H1 (cell line): Measurements from ENCODE around the gene EYA2. TPM values are rescaled to one million over a fixed set of nuclear protein-coding genes. Genes with fewer than 3 reads are reported as not detected.

Experiments used
- CTCF ChIA-PET: fragments of 300-600 bp; sonication (Branson Sonifier 250); formaldehyde crosslinking; loops from one replicate; lab custom pipeline; 2021; ENCODE audit not compliant: partially characterized antibody; lab: Charles Lee
- POLR2A ChIA-PET: fragments of 300-600 bp; sonication (Branson Sonifier 250); formaldehyde crosslinking; loops from one replicate; lab custom pipeline; 2021; ENCODE audit warnings: inconsistent platforms; ENCODE audit not compliant: partially characterized antibody; lab: Charles Lee
- DNase-seq, 2 experiments: peaks; one replicate each; pipeline versions ENCODE4 v3.0.0 to v3.0.0-alpha.2; 2010 to 2022; ENCODE audit warnings: low spot score in 2 of 2, low read depth in 1 of 2, mixed read lengths in 1 of 2
- FAIRE-seq: peaks from 2 replicates; lab custom pipeline; 2011; peaks lifted over from hg19 to GRCh38; lab: Jason Lieb, UNC
- H2AFZ ChIP-seq: 2 replicates; pipeline ENCODE4 v1.8.1; 2012; ENCODE audit warnings: low read length, inconsistent platforms
- H2AK5ac ChIP-seq: 2 replicates; pipeline ENCODE4 v1.6.1; 2013; ENCODE audit warnings: low read depth, low read length
- H2BK120ac ChIP-seq: replicated peaks from 2 replicates; pipeline ENCODE3; 2013; ENCODE audit warnings: low read depth, low read length, inconsistent platforms
- H2BK12ac ChIP-seq: 2 replicates; pipeline ENCODE4 v1.6.1; 2013; ENCODE audit warnings: low read depth, low read length
- H2BK15ac ChIP-seq: 2 replicates; pipeline ENCODE4 v1.6.1; 2013; ENCODE audit warnings: low read length
- H2BK20ac ChIP-seq: 2 replicates; pipeline ENCODE4 v1.6.1; 2013; ENCODE audit warnings: low read length
- H2BK5ac ChIP-seq: 2 replicates; pipeline ENCODE4 v1.6.1; 2013; ENCODE audit warnings: low read depth, low read length
- H3K14ac ChIP-seq: 2 replicates; pipeline ENCODE4 v1.6.1; 2013; ENCODE audit warnings: inconsistent platforms; ENCODE audit not compliant: insufficient read length
- H3K18ac ChIP-seq: 2 replicates; pipeline ENCODE4 v1.6.1; 2013; ENCODE audit warnings: low read length; ENCODE audit errors: extremely low read depth
- H3K23ac ChIP-seq: 2 replicates; pipeline ENCODE4 v1.6.1; 2013; ENCODE audit warnings: inconsistent platforms; ENCODE audit not compliant: insufficient read length
- H3K23me2 ChIP-seq: 2 replicates; pipeline ENCODE4 v1.6.1; 2013; ENCODE audit warnings: low read depth, low read length
- H3K27ac ChIP-seq: 2 replicates; pipeline ENCODE4 v1.6.1; 2011; ENCODE audit warnings: low read depth, low read length, inconsistent platforms
- H3K27me3 ChIP-seq, 4 experiments: replicated peaks in 1 of 4; 1 replicate in 1 of 4; 2 replicates in 3 of 4; pipeline versions ENCODE4 v1.6.1 to v1.8.1; 2011 to 2013; ENCODE audit warnings: low read length in 3 of 4, mild to moderate bottlenecking in 3 of 4, inconsistent platforms in 2 of 4, mixed read lengths in 2 of 4, moderate library complexity in 1 of 4; ENCODE audit not compliant: control insufficient read depth in 3 of 4, insufficient read depth in 3 of 4; ENCODE audit errors: extremely low read depth in 1 of 4
- H3K36me3 ChIP-seq, 4 experiments: 2 replicates each; pipeline versions ENCODE4 v1.6.1 to v1.8.1; 2011 to 2013; ENCODE audit warnings: mild to moderate bottlenecking in 4 of 4, low read length in 3 of 4, moderate library complexity in 2 of 4, control low read depth in 1 of 4, inconsistent platforms in 1 of 4; ENCODE audit not compliant: insufficient read depth in 4 of 4, control insufficient read depth in 2 of 4
- H3K4ac ChIP-seq: replicated peaks from 2 replicates; pipeline ENCODE3; 2013; ENCODE audit warnings: low read length, low read depth, mixed read lengths, inconsistent platforms; ENCODE audit not compliant: insufficient read length
- H3K4me1 ChIP-seq, 4 experiments: replicated peaks in 1 of 4; 1 replicate in 1 of 4; 2 replicates in 3 of 4; pipeline versions ENCODE4 v1.6.1 to v1.8.1; 2011 to 2013; ENCODE audit warnings: low read length in 3 of 4, inconsistent platforms in 2 of 4, mixed read lengths in 1 of 4; ENCODE audit not compliant: insufficient read depth in 4 of 4, control insufficient read depth in 3 of 4
- H3K4me2 ChIP-seq, 2 experiments: 2 replicates each; pipeline versions ENCODE4 v1.6.1 to v1.8.1; 2011 to 2013; ENCODE audit warnings: low read depth in 2 of 2, low read length in 2 of 2, control low read depth in 1 of 2, inconsistent platforms in 1 of 2, mild to moderate bottlenecking in 1 of 2; ENCODE audit not compliant: insufficient read depth in 1 of 2
- H3K4me3 ChIP-seq, 4 experiments: fragments of 200-600, 300-600 bp in 1 of 4; sonication (generic), shearing (Covaris generic), sonication (Bioruptor Twin) in 1 of 4; 2 replicates each; pipeline versions ENCODE4 v1.5.1 to v1.8.1; 2011 to 2016; ENCODE audit warnings: low read length in 4 of 4, low read depth in 3 of 4, control low read depth in 2 of 4, inconsistent platforms in 2 of 4, mild to moderate bottlenecking in 2 of 4, mixed read lengths in 1 of 4, moderate library complexity in 1 of 4; ENCODE audit not compliant: insufficient read depth in 2 of 4; ENCODE audit errors: extremely low read depth in 1 of 4
- H3K56ac ChIP-seq: replicated peaks from 2 replicates; pipeline ENCODE3; 2013; ENCODE audit warnings: low read depth, mild to moderate bottlenecking, mixed read lengths, low read length, inconsistent platforms; ENCODE audit not compliant: insufficient read length
- H3K79me1 ChIP-seq: 2 replicates; pipeline ENCODE4 v1.6.1; 2013; ENCODE audit warnings: low read depth, low read length, control low read depth
- H3K79me2 ChIP-seq, 2 experiments: 2 replicates each; pipeline versions ENCODE4 v1.6.1 to v1.8.1; 2012 to 2013; ENCODE audit warnings: low read length in 2 of 2, mild to moderate bottlenecking in 2 of 2, inconsistent platforms in 1 of 2; ENCODE audit not compliant: insufficient read depth in 2 of 2, control insufficient read depth in 1 of 2
- H3K9ac ChIP-seq, 4 experiments: replicated peaks in 1 of 4; 1 replicate in 1 of 4; 2 replicates in 3 of 4; pipeline versions ENCODE4 v1.6.1 to v1.8.1; 2011 to 2013; ENCODE audit warnings: low read depth in 3 of 4, low read length in 3 of 4, control low read depth in 2 of 4, mild to moderate bottlenecking in 2 of 4, moderate library complexity in 2 of 4, inconsistent platforms in 1 of 4; ENCODE audit errors: extremely low read depth in 1 of 4
- H3K9me3 ChIP-seq, 2 experiments: 2 replicates each; pipeline versions ENCODE4 v1.6.1 to v1.8.1; 2012 to 2013; ENCODE audit warnings: mild to moderate bottlenecking in 2 of 2, moderate library complexity in 2 of 2, control low read depth in 1 of 2, inconsistent platforms in 1 of 2, low read depth in 1 of 2, low read length in 1 of 2, mixed read lengths in 1 of 2; ENCODE audit not compliant: insufficient read depth in 2 of 2
- H4K20me1 ChIP-seq, 2 experiments: replicated peaks in 1 of 2; 2 replicates each; pipeline versions ENCODE3 to v1.8.1; 2011 to 2013; ENCODE audit warnings: inconsistent platforms in 2 of 2, low read length in 2 of 2, mild to moderate bottlenecking in 1 of 2; ENCODE audit not compliant: insufficient read depth in 2 of 2, control insufficient read depth in 1 of 2
- H4K5ac ChIP-seq: 2 replicates; pipeline ENCODE4 v1.6.1; 2013; ENCODE audit warnings: low read length, low read depth, mixed read lengths, inconsistent platforms; ENCODE audit not compliant: insufficient read length
- H4K8ac ChIP-seq: 2 replicates; pipeline ENCODE4 v1.8.0; 2013; ENCODE audit warnings: mild to moderate bottlenecking, moderate library complexity, low read length, inconsistent platforms; ENCODE audit not compliant: insufficient read depth; ENCODE audit errors: extremely low read depth
- H4K91ac ChIP-seq: replicated peaks from 2 replicates; pipeline ENCODE3; 2013; ENCODE audit warnings: low read length, mixed read lengths, inconsistent platforms; ENCODE audit not compliant: insufficient read length
- BACH1 ChIP-seq: IDR thresholded peaks from 2 replicates; pipeline ENCODE4 v1.6.1; 2012; ENCODE audit warnings: low read length, improper control_type of control experiment
- BRCA1 ChIP-seq: IDR thresholded peaks from 2 replicates; pipeline ENCODE4 v1.6.1; 2012; ENCODE audit warnings: low read depth, low read length, improper control_type of control experiment
- CEBPB ChIP-seq: IDR thresholded peaks from 2 replicates; pipeline ENCODE4 v1.6.1; 2012; ENCODE audit warnings: low read depth, low read length
- EP300 ChIP-seq, 2 experiments: IDR thresholded peaks; 1 replicate in 1 of 2; 2 replicates in 1 of 2; pipeline ENCODE4 v1.6.1; 2011 to 2012; ENCODE audit warnings: low read depth in 2 of 2, low read length in 2 of 2, mild to moderate bottlenecking in 2 of 2, borderline replicate concordance in 1 of 2, inconsistent platforms in 1 of 2, moderate library complexity in 1 of 2
- GTF2F1 ChIP-seq: IDR thresholded peaks from 2 replicates; pipeline ENCODE4 v1.6.1; 2012; ENCODE audit warnings: low read depth, low read length, improper control_type of control experiment, borderline replicate concordance
- KDM4A ChIP-seq: IDR thresholded peaks from one replicate; pipeline ENCODE4 v1.7.1; 2012; ENCODE audit warnings: low read depth, mild to moderate bottlenecking, moderate library complexity, low read length, inconsistent platforms; ENCODE audit not compliant: severe bottlenecking
- NANOG ChIP-seq: IDR thresholded peaks from 2 replicates; pipeline ENCODE4 v1.6.1; 2011; ENCODE audit warnings: low read length, low read depth, mild to moderate bottlenecking, inconsistent platforms; ENCODE audit not compliant: insufficient read depth, poor library complexity, severe bottlenecking
- RFX5 ChIP-seq: IDR thresholded peaks from 2 replicates; pipeline ENCODE4 v1.6.1; 2011; ENCODE audit warnings: low read depth, low read length, improper control_type of control experiment, borderline replicate concordance
- RXRA ChIP-seq: IDR thresholded peaks from 2 replicates; pipeline ENCODE4 v1.6.1; 2011; ENCODE audit warnings: low read depth, mild to moderate bottlenecking, low read length, moderate library complexity; ENCODE audit not compliant: insufficient read depth
- TCF12 ChIP-seq: IDR thresholded peaks from 2 replicates; pipeline ENCODE4 v1.6.1; 2011; ENCODE audit warnings: low read depth, mild to moderate bottlenecking, low read length
- WGBS, 2 experiments: shearing (Covaris generic) in 1 of 2; methylation state at CpG; one replicate each; pipeline versions ENCODE4 v1.1.6 to v1.1.7; 2013 to 2015; ENCODE audit warnings: low lambda C conversion rate in 2 of 2, mixed read lengths in 2 of 2, inconsistent platforms in 1 of 2, low coverage in 1 of 2, missing lambda C conversion rate in 1 of 2; ENCODE audit not compliant: insufficient replicate concordance in 2 of 2, insufficient coverage in 1 of 2, insufficient read length in 1 of 2; ENCODE audit errors: extremely low coverage in 1 of 2, missing lambda C conversion rate in 1 of 2; 5-methylcytosine and 5-hydroxymethylcytosine counted together
- polyA plus RNA-seq, 7 experiments: library from polyadenylated mRNA; depleted of rRNA in 3 of 7; stranded (reverse) in 5 of 7; unstranded in 2 of 7; fragments of >200 nt in 5 of 7; fragments of 200-250 nt in 2 of 7; gene quantifications; 1 replicate in 5 of 7; 2 replicates in 1 of 7; 4 replicates in 1 of 7; pipeline versions ENCODE4 v1.2.1 to v1.2.3, GENCODE V29; 2011 to 2013; ENCODE audit warnings: missing spikeins in 2 of 7, mixed read lengths in 2 of 7
- total RNA-seq: library from RNA; stranded (reverse); fragmentation: NEBNext Ultra II Directional; extraction: Animal tissue kit (Norgen Biotek cat#: 25700); gene quantifications from 2 replicates; pipeline ENCODE4 v1.2.1, GENCODE V29; 2021
- TF ChIP-seq, protein P1 (sequence below): IDR thresholded peaks from 2 replicates; pipeline ENCODE4 v1.6.1; 2012; ENCODE audit warnings: low read length, inconsistent platforms
- TF ChIP-seq, protein P2 (sequence below): IDR thresholded peaks from 2 replicates; pipeline ENCODE4 v1.6.1; 2011; ENCODE audit warnings: low read depth, mild to moderate bottlenecking, low read length; ENCODE audit not compliant: insufficient read depth

EYA2 gene
- total and polyA plus RNA-seq, 2 of the 8 experiments (the other 6 are each of a cell fraction or from before 2014, with no cell fraction given) = 1.6 to 1.7 TPM

DNA sequence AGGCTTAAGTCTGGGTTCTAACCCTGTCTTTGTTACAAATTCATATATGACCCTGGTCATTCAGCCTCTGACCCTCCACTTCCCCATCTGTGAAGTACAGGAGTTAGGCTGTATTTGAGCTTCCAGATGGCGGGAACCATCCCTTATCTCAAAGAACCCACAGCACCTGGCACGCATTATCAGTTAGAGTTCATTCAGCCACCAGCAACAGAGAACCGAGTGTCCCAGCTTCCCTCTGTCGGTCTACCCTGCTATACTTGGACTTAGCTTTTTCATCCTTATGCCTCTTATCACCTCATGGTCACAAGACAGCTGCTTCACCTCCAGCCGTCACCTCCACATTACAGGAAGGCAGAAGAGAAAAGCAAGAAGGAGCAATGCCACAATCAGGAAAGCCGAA, 147.8 kb downstream of the EYA2 start:
- Histone ChIP-seq H2AFZ (no peak overlapping the region), H3K27ac (no peak overlapping the region), H4K20me1 (no peaks in the 10 kb centered on the region), H3K27me3 (no peaks in the 10 kb centered on the region), H4K8ac (no peak overlapping the region), H3K9ac (no peak overlapping the region), H3K56ac (no peak overlapping the region), H2BK12ac (no peak overlapping the region), H2BK20ac (no peak overlapping the region; the same call in 1 of the 2 replicates), H3K79me2 (no peaks in the 10 kb centered on the region), H3K23me2 (no peaks in the 10 kb centered on the region), H3K23ac (no peak overlapping the region), H4K91ac (no peak overlapping the region), H3K4me1 (no peaks in the 10 kb centered on the region), H3K4me2 (no peak overlapping the region), H3K79me1 (no peaks in the 10 kb centered on the region), H3K9me3 (peaks cover 0 to 4% of the 10 kb centered on the region in 2 experiments; a peak in 1 of 4 replicates), H2BK120ac (no peak overlapping the region), H3K4me3 (no peak overlapping the region), H3K36me3 (no peaks in the 10 kb centered on the region), H4K5ac (no peak overlapping the region), H2BK15ac (0 out of 2 replicates have a peak overlapping the region, but pooled peaks have one; percentile 9), H3K14ac (no peak overlapping the region), H2BK5ac (no peak overlapping the region), H3K18ac (no peak overlapping the region), H3K4ac (no peak overlapping the region), H2AK5ac (no peak overlapping the region)
- FAIRE-seq (no peak), DNase-seq (no peak)
- ChIA-PET POLR2A (no interaction called here), CTCF (interaction anchor here (0.9 to 1.5 kb wide), 3 partner anchors 17 to 286 kb away, joined by 3 read pairs; no protein-coding TSS in a partner anchor)
- 77% methylated on average over 6 of the region's 6 CpGs; no CpG with 5 or more reads in 1 of the 2 experiments for WGBS, 2 experiments
- no peak for TF ChIP-seq EP300 (IDR thresholded peaks at IDR 0.05; ENCODE audit: borderline replicate concordance in 1 of 2, low read depth in 2 of 2, low read length in 2 of 2)
- TF ChIP-seq KDM4A = no peak
- TF ChIP-seq, protein P1, sequence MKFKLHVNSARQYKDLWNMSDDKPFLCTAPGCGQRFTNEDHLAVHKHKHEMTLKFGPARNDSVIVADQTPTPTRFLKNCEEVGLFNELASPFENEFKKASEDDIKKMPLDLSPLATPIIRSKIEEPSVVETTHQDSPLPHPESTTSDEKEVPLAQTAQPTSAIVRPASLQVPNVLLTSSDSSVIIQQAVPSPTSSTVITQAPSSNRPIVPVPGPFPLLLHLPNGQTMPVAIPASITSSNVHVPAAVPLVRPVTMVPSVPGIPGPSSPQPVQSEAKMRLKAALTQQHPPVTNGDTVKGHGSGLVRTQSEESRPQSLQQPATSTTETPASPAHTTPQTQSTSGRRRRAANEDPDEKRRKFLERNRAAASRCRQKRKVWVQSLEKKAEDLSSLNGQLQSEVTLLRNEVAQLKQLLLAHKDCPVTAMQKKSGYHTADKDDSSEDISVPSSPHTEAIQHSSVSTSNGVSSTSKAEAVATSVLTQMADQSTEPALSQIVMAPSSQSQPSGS = no peak
- TF ChIP-seq BRCA1 = no peak
- TF ChIP-seq RXRA = no peak
- TF ChIP-seq, protein P2, sequence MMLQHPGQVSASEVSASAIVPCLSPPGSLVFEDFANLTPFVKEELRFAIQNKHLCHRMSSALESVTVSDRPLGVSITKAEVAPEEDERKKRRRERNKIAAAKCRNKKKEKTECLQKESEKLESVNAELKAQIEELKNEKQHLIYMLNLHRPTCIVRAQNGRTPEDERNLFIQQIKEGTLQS = no peak
- TF ChIP-seq TCF12 = no peak
- no peak for TF ChIP-seq GTF2F1
- no peak for TF ChIP-seq RFX5
- no peak for TF ChIP-seq BACH1
- TF ChIP-seq CEBPB = no peak
- no peak for TF ChIP-seq NANOG
